HepG2 (cell line): ENCODE data around the gene LRRIQ4. TPM values are rescaled to one million over a fixed set of nuclear protein-coding genes. Genes with fewer than 3 reads are reported as not detected.

Source experiments
- ATAC-seq: fragments of 200-7000 bp; cut with Tn5 transposase; 3 replicates; pipeline ENCODE4 v1.9.1; 2020; ENCODE audit warnings: mild to moderate bottlenecking, moderate library complexity
- Bru-seq: library from RNA; stranded (reverse); fragments of 400-500 nt; gene quantifications from one replicate; lab custom pipeline; 2021; lab: Mats Ljungman, UMichigan
- BruChase-seq, 2 experiments: library from RNA; stranded (reverse); fragments of 400-500 nt; gene quantifications; one replicate each; lab custom pipeline; 2021; lab: Mats Ljungman, UMichigan
- BruUV-seq: library from RNA; stranded (reverse); fragments of 400-500 nt; replicated peaks from 2 replicates; lab custom pipeline; 2021; lab: Mats Ljungman, UMichigan
- CTCF ChIA-PET: fragments of 300-600 bp; formaldehyde crosslinking; extraction: SDS; loops from one replicate; lab custom pipeline; 2021; ENCODE audit warnings: low total read pairs, inconsistent platforms, low intra/inter-chr PET ratio; lab: Yijun Ruan, JAX
- POLR2A ChIA-PET: fragments of 350-600 bp; sonication (Branson Sonifier 250); formaldehyde crosslinking; loops from one replicate; lab custom pipeline; 2020; ENCODE audit warnings: antibody characterized with exemption, inconsistent platforms; lab: Yijun Ruan, JAX
- DNase-seq: peaks from one replicate; pipeline ENCODE4 v3.0.0-alpha.2; 2015; ENCODE audit warnings: low spot score
- FAIRE-seq: peaks from 3 replicates; lab custom pipeline; 2011; peaks lifted over from hg19 to GRCh38; lab: Jason Lieb, UNC
- H2AFZ ChIP-seq: one replicate; pipeline ENCODE4 v1.6.1; 2011; ENCODE audit warnings: low read length, inconsistent platforms
- H3K27ac ChIP-seq: fragments of 300-600 bp; 3 replicates; pipeline ENCODE4 v1.8.0; 2011; ENCODE audit warnings: mixed run types, mild to moderate bottlenecking, mixed read lengths, low read length, inconsistent platforms; ENCODE audit not compliant: insufficient read depth; ENCODE audit errors: extremely low read length
- H3K27me3 ChIP-seq, 2 experiments: fragments of 200-600 bp in 1 of 2; 2 replicates in 1 of 2; 3 replicates in 1 of 2; pipeline versions ENCODE4 v1.6.0 to v1.8.0; 2011; ENCODE audit warnings: low read length in 2 of 2, mild to moderate bottlenecking in 2 of 2, moderate library complexity in 2 of 2, inconsistent platforms in 1 of 2; ENCODE audit not compliant: insufficient read depth in 2 of 2, control insufficient read depth in 1 of 2
- H3K36me3 ChIP-seq, 2 experiments: fragments of 200-600 bp in 1 of 2; replicated peaks in 1 of 2; 2 replicates in 1 of 2; 3 replicates in 1 of 2; pipeline versions ENCODE4 v1.5.1 to v1.8.0; 2011; ENCODE audit warnings: low read length in 2 of 2, inconsistent platforms in 1 of 2; ENCODE audit not compliant: insufficient read depth in 2 of 2, control insufficient read depth in 1 of 2
- H3K4me1 ChIP-seq: 2 replicates; pipeline ENCODE4 v1.5.1; 2012; ENCODE audit warnings: low read length, inconsistent platforms; ENCODE audit not compliant: insufficient read depth
- H3K4me2 ChIP-seq: 2 replicates; pipeline ENCODE4 v1.6.0; 2011; ENCODE audit warnings: low read depth, low read length, inconsistent platforms
- H3K4me3 ChIP-seq, 3 experiments: fragments of 200-600 bp in 1 of 3; sonication (generic), shearing (Covaris generic) in 1 of 3; replicated peaks in 1 of 3; 2 replicates each; pipeline ENCODE4 v1.5.1; 2011 to 2016; ENCODE audit warnings: low read length in 3 of 3, inconsistent platforms in 2 of 3, low read depth in 2 of 3, mild to moderate bottlenecking in 2 of 3, control low read depth in 1 of 3, mixed read lengths in 1 of 3; ENCODE audit not compliant: insufficient read depth in 1 of 3
- H3K79me2 ChIP-seq: one replicate; pipeline ENCODE4 v1.6.1; 2011; ENCODE audit warnings: low read length, inconsistent platforms; ENCODE audit not compliant: insufficient read depth
- H3K9ac ChIP-seq: 2 replicates; pipeline ENCODE4 v1.6.0; 2011; ENCODE audit warnings: mild to moderate bottlenecking, low read depth, low read length, inconsistent platforms; ENCODE audit not compliant: insufficient read depth
- H3K9me3 ChIP-seq: 2 replicates; pipeline ENCODE4 v1.5.1; 2012; ENCODE audit warnings: mild to moderate bottlenecking, low read length
- H4K20me1 ChIP-seq: 2 replicates; pipeline ENCODE4 v1.6.0; 2011; ENCODE audit warnings: inconsistent platforms, mild to moderate bottlenecking, low read length, moderate library complexity; ENCODE audit not compliant: insufficient read depth
- GABPB1 ChIP-seq: IDR thresholded peaks from 2 replicates; pipeline ENCODE4 v1.6.1; 2016; ENCODE audit warnings: mild to moderate bottlenecking, missing genetic modification reagents, moderate library complexity, missing compliant biosample characterization
- LBX2 ChIP-seq: sonication (generic); formaldehyde crosslinking; IDR thresholded peaks from 2 replicates; pipeline ENCODE4 v1.5.0; 2020; ENCODE audit warnings: missing genetic modification reagents, mild to moderate bottlenecking, borderline replicate concordance
- MEF2D ChIP-seq: sonication (generic); formaldehyde crosslinking; IDR thresholded peaks from 2 replicates; pipeline ENCODE4 v1.5.1; 2020; ENCODE audit warnings: mild to moderate bottlenecking, missing genetic modification reagents
- SAP130 ChIP-seq: IDR thresholded peaks from 2 replicates; pipeline ENCODE4 v1.6.1; 2016; ENCODE audit warnings: low read depth
- TRAFD1 ChIP-seq: sonication (generic); formaldehyde crosslinking; IDR thresholded peaks from 2 replicates; pipeline ENCODE4 v1.5.1; 2020; ENCODE audit warnings: missing genetic modification reagents, mild to moderate bottlenecking, borderline replicate concordance
- ZNF263 ChIP-seq: sonication (generic); formaldehyde crosslinking; IDR thresholded peaks from 2 replicates; pipeline ENCODE4 v1.4.0; 2020; ENCODE audit warnings: missing genetic modification reagents
- ZNF776 ChIP-seq: sonication (generic); formaldehyde crosslinking; IDR thresholded peaks from 2 replicates; pipeline ENCODE4 v1.4.0; 2020; ENCODE audit warnings: mild to moderate bottlenecking, missing genetic modification reagents
- WGBS: methylation state at CpG from one replicate; pipeline ENCODE4 v1.1.6; 2017; ENCODE audit warnings: low lambda C conversion rate; 5-methylcytosine and 5-hydroxymethylcytosine counted together
- in situ Hi-C: cut with HindIII; loops from 2 replicates; pipeline ENCODE4 v1.10.0; 2017; ENCODE audit warnings: low pct_unique_long_range_greater_than_20kb; ENCODE audit not compliant: extremely low pct_ligation_motif_present
- intact Hi-C: fragments of 100-400 bp; cut with micrococcal nuclease; formaldehyde crosslinking; loops from one replicate; pipeline ENCODE4 v1.10.0; 2022; ENCODE audit not compliant: unreplicated experiment
- long read RNA-seq, 2 experiments: library from RNA in 1 of 2; library from polyadenylated mRNA in 1 of 2; stranded (forward) in 1 of 2; unstranded in 1 of 2; transcript quantifications; one replicate each; pipeline ENCODE4 v2.0.0, GENCODE V29; 2019 to 2022
- polyA minus RNA-seq, 3 experiments: library from RNA; depleted of rRNA, polyadenylated mRNA; stranded (reverse); fragments of >200 nt; gene quantifications; 2 replicates each; pipeline ENCODE4 v1.2.3, GENCODE V29; 2011; ENCODE audit warnings: low replicate concordance in 1 of 3
- polyA plus RNA-seq, 8 experiments: library from polyadenylated mRNA; depleted of rRNA in 3 of 8; stranded (reverse) in 7 of 8; unstranded in 1 of 8; fragments of >200 nt; fragmentation: Illumina TruSeq in 4 of 8; extraction: Trizol in 4 of 8; gene quantifications; 2 replicates each; pipeline versions ENCODE4 v1.2.1 to v1.2.3, GENCODE V29; 2011 to 2016; ENCODE audit warnings: low read depth in 4 of 8, missing spikeins in 1 of 8, mixed read lengths in 1 of 8; ENCODE audit not compliant: insufficient read depth in 1 of 8
- total RNA-seq, 5 experiments: library from RNA; depleted of rRNA; stranded (reverse); fragments of >200 nt; fragmentation: Illumina TruSeq; extraction: Trizol; gene quantifications; 2 replicates each; pipeline ENCODE4 v1.2.3, GENCODE V29; 2016; ENCODE audit warnings: low read depth in 1 of 5
- TF ChIP-seq, protein P1 (sequence below): IDR thresholded peaks from 2 replicates; pipeline ENCODE4 v1.6.1; 2012; ENCODE audit warnings: inconsistent platforms
- TF ChIP-seq, protein P2 (sequence below): sonication (generic); formaldehyde crosslinking; IDR thresholded peaks from 2 replicates; pipeline ENCODE4 v1.4.0; 2020; ENCODE audit warnings: missing genetic modification reagents
- TF ChIP-seq, protein P3 (sequence below): sonication (generic); formaldehyde crosslinking; IDR thresholded peaks from 2 replicates; pipeline ENCODE4 v1.4.0; 2020; ENCODE audit warnings: mild to moderate bottlenecking, missing genetic modification reagents

The LRRIQ4 gene
- total RNA-seq (2016; rRNA removed; fragmentation: Illumina TruSeq; extraction: Trizol) (not detected in 2 replicates), polyA plus RNA-seq (2011; rRNA removed) (not detected in 2 replicates), polyA minus RNA-seq (2011; rRNA and poly(A)+ RNA removed; ENCODE audit: low replicate concordance) (not detected in 2 replicates), Bru-seq, nascent RNA (not detected), BruChase-seq, experiment 1, labeled RNA remaining after a 6-hour chase (percentile 10 among the genes with signal in this experiment), BruChase-seq, experiment 2, labeled RNA remaining after a 2-hour chase (percentile 16 among the genes with signal in this experiment)
- total RNA-seq (2016; cell fraction: cytosol; rRNA removed; fragmentation: Illumina TruSeq; extraction: Trizol; ENCODE audit: low read depth), result not detected in 2 replicates
- total RNA-seq (2016; cell fraction: insoluble cytoplasmic fraction; rRNA removed; fragmentation: Illumina TruSeq; extraction: Trizol), result not detected in 2 replicates
- not detected in 2 replicates for total RNA-seq (2016; cell fraction: membrane; rRNA removed; fragmentation: Illumina TruSeq; extraction: Trizol)
- not detected in 2 replicates for total RNA-seq (2016; cell fraction: nucleus; rRNA removed; fragmentation: Illumina TruSeq; extraction: Trizol)
- not detected in 2 replicates for polyA plus RNA-seq (2011; cell fraction: cytosol; rRNA removed)
- polyA plus RNA-seq (2011; cell fraction: nucleus; rRNA removed), result not detected in 2 replicates
- polyA plus RNA-seq (2012), result not detected in 2 replicates
- not detected in 2 replicates for polyA plus RNA-seq (2016; cell fraction: cytosol; fragmentation: Illumina TruSeq; extraction: Trizol; ENCODE audit: low read depth)
- not detected in 2 replicates for polyA plus RNA-seq (2016; cell fraction: insoluble cytoplasmic fraction; fragmentation: Illumina TruSeq; extraction: Trizol; ENCODE audit: low read depth)
- polyA plus RNA-seq (2016; cell fraction: membrane; fragmentation: Illumina TruSeq; extraction: Trizol; ENCODE audit: low read depth), result not detected in 2 replicates
- not detected in 2 replicates for polyA plus RNA-seq (2016; cell fraction: nucleus; fragmentation: Illumina TruSeq; extraction: Trizol; ENCODE audit: insufficient read depth, low read depth)
- polyA minus RNA-seq (2011; cell fraction: cytosol; rRNA and poly(A)+ RNA removed), result not detected in 2 replicates
- polyA minus RNA-seq (2011; cell fraction: nucleus; rRNA and poly(A)+ RNA removed), result not detected in 2 replicates
- long read RNA-seq, experiment 1, result 0 reads
- long read RNA-seq, experiment 2, result 0 reads

DNA sequence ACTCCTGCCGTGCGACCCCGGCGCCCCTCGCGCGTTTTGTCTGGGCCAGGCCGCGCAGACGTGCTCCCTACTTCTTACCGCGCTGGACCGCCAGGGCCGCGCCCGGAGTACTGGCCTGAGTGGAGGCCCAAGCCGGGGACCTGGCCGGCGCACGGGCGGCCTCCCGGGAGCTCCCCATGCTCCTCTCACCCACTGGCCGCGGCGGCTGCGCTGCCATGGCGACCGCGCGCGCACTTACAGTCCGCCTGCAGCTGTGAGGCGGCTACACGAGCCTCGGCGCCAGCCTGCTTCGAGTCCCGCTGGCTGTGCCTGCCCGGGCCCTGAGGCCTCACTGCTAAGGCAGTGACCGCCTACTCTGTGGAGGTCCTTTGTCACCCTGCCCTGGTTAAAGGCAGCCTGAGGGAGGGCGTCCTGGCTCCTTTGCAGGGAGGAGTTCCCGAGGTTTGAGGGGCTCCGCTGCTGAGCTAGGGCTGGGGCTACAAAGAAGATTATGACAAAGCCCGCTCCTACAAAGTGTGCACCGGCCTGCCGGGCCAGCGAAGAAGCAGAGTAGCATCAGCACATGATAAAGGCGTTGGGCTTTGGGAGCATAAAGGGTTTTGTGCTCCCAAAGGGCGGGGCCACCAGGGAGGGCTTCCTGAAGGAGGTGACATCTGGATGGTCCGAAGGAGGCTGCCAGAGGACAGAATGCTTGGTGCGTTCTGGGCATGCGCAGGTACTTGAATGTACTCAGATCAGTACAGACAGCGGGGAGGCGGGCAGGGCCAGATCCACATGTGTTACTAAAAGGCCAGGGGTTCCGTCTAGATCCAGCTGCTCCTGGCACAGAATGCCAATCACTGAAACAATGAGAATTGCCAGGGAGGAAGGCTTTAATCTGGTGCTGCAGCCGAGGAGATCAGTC is at the start of gene LRRIQ4, which contains the start of gene LRRC34:
LRRIQ4 (plus strand) TSS at position 539 of the 904 bp plus-strand sequence. CDS start 9,052 bp downstream, outside the sequence.
LRRC34 (minus strand) TSS at position 573 of the 904 bp plus-strand sequence; CDS start at position 217, 356 bp downstream.
- no TSS peak for BruUV-seq
- FAIRE-seq (no peak), DNase-seq (no peak), ATAC-seq (peak; percentile 92)
- Histone ChIP-seq H4K20me1 (no peaks in the 10 kb centered on the region), H3K4me3 (peak within 1 kb of the TSS in 2 of 3 experiments; percentile 16 to 46; a peak in 2 of 6 replicates), H3K4me2 (peak within 1 kb of the TSS; percentile 62), H3K9me3 (peaks cover 7% of the 10 kb centered on the region), H3K9ac (no peak within 1 kb of the TSS), H2AFZ (no peak within 1 kb of the TSS), H3K79me2 (no peaks in the 10 kb centered on the region), H3K27ac (no peak within 1 kb of the TSS), H3K36me3 (no peaks in the 10 kb centered on the region), H3K4me1 (peaks cover 14% of the 10 kb centered on the region), H3K27me3 (peaks cover 0 to 10% of the 10 kb centered on the region in 2 experiments; a peak in 2 of 5 replicates)
- 79% methylated on average over 23 of the region's 56 CpGs for WGBS
- ChIA-PET CTCF (no interaction called here), POLR2A (no interaction called here)
- in situ Hi-C loops, result no loop called here
- intact Hi-C loops, result no loop called here
- TF ChIP-seq ZNF263 (CRISPR knock-in tag) (peak; percentile 80), ZNF776 (CRISPR knock-in tag) (0 out of 2 replicates have a peak, but pooled peaks have one; percentile 29), MEF2D (CRISPR knock-in tag) (no peak), LBX2 (no peak), GABPB1 (CRISPR knock-in tag) (peak; percentile 6; the same call in 1 of the 2 replicates), TRAFD1 (CRISPR knock-in tag) (no peak), SAP130 (CRISPR knock-in tag) (peak; percentile 29; the same call in 1 of the 2 replicates)
- TF ChIP-seq, protein P1, sequence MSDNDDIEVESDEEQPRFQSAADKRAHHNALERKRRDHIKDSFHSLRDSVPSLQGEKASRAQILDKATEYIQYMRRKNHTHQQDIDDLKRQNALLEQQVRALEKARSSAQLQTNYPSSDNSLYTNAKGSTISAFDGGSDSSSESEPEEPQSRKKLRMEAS, result peak; percentile 16; the same call in 1 of the 2 replicates
- TF ChIP-seq, protein P2, sequence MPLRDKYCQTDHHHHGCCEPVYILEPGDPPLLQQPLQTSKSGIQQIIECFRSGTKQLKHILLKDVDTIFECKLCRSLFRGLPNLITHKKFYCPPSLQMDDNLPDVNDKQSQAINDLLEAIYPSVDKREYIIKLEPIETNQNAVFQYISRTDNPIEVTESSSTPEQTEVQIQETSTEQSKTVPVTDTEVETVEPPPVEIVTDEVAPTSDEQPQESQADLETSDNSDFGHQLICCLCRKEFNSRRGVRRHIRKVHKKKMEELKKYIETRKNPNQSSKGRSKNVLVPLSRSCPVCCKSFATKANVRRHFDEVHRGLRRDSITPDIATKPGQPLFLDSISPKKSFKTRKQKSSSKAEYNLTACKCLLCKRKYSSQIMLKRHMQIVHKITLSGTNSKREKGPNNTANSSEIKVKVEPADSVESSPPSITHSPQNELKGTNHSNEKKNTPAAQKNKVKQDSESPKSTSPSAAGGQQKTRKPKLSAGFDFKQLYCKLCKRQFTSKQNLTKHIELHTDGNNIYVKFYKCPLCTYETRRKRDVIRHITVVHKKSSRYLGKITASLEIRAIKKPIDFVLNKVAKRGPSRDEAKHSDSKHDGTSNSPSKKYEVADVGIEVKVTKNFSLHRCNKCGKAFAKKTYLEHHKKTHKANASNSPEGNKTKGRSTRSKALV, result 0 out of 2 replicates have a peak, but pooled peaks have one; percentile 20
- TF ChIP-seq, protein P3, sequence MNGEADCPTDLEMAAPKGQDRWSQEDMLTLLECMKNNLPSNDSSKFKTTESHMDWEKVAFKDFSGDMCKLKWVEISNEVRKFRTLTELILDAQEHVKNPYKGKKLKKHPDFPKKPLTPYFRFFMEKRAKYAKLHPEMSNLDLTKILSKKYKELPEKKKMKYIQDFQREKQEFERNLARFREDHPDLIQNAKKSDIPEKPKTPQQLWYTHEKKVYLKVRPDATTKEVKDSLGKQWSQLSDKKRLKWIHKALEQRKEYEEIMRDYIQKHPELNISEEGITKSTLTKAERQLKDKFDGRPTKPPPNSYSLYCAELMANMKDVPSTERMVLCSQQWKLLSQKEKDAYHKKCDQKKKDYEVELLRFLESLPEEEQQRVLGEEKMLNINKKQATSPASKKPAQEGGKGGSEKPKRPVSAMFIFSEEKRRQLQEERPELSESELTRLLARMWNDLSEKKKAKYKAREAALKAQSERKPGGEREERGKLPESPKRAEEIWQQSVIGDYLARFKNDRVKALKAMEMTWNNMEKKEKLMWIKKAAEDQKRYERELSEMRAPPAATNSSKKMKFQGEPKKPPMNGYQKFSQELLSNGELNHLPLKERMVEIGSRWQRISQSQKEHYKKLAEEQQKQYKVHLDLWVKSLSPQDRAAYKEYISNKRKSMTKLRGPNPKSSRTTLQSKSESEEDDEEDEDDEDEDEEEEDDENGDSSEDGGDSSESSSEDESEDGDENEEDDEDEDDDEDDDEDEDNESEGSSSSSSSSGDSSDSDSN (CRISPR knock-in tag), result peak; percentile 26; the same call in 1 of the 2 replicates
